ENCODE measurements around the gene PALLD. TPM values are rescaled to one million over a fixed set of nuclear protein-coding genes. Genes with fewer than 3 reads are reported as not detected.

The PALLD gene
- total RNA-seq, 6 experiments from 2014 or later = 7.7 to 81.6 (median 24.8) TPM

DNA sequence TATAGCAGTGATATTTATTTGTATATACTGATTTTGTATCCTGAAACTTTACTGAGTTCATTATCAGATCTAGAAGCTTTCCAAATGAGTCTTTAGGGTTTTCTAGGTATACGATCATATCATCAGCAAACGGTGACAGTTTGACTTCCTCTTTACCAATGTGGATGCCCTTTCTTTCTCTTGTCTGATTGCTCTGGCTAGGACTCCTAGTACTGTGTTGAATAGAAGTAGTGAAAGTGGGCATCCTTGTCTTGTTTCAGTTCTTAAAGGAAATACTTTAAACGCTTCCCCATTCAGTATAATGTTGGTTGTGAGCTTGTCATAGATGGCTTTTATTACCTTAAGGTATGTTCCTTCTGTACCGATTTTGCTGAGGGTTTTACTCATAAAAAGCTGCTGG lies 475.7 kb downstream of the PALLD start:
- WGBS (ENCODE audit: insufficient coverage, low coverage, low lambda C conversion rate, missing lambda C conversion rate) = 91% methylated on average over 4 of the region's 4 CpGs
- Histone ChIP-seq H3K4me3 (no peak overlapping the region), H3K4me1 (no peaks in the 10 kb centered on the region), H3K27ac (no peak overlapping the region), H3K9me3 (no peaks in the 10 kb centered on the region), H3K36me3 (peaks cover 0 to 9% (median 0%) of the 10 kb centered on the region in 4 donors), H3K27me3 (no peaks in the 10 kb centered on the region)
- DNase-seq (no peak), ATAC-seq (no peak)
- TF ChIP-seq, protein P1, sequence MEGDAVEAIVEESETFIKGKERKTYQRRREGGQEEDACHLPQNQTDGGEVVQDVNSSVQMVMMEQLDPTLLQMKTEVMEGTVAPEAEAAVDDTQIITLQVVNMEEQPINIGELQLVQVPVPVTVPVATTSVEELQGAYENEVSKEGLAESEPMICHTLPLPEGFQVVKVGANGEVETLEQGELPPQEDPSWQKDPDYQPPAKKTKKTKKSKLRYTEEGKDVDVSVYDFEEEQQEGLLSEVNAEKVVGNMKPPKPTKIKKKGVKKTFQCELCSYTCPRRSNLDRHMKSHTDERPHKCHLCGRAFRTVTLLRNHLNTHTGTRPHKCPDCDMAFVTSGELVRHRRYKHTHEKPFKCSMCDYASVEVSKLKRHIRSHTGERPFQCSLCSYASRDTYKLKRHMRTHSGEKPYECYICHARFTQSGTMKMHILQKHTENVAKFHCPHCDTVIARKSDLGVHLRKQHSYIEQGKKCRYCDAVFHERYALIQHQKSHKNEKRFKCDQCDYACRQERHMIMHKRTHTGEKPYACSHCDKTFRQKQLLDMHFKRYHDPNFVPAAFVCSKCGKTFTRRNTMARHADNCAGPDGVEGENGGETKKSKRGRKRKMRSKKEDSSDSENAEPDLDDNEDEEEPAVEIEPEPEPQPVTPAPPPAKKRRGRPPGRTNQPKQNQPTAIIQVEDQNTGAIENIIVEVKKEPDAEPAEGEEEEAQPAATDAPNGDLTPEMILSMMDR (IDR thresholded peaks at IDR 0.05) = no peak
- TF ChIP-seq POLR2A (IDR thresholded peaks at IDR 0.05) = no peak
- intact Hi-C loops (cut with DNase I) = no loop called here

Small RNA genes lying within 50 kb of the gene (small RNA-seq; reads per million reads assigned to genes)
- gene RF00432 (0 reads per million in 2 experiments), gene RNU6-1336P (0 reads per million in 2 experiments), gene RNU6-853P (0 reads per million in 2 experiments)

Other genes with a start within 250 kb of the PALLD start
- 10 to 100 TPM in 3 of 6 experiments, 1 to 10 TPM in 3; 5.6 to 15.8 (median 10.6) TPM for gene DDX60, start 178.3 kb upstream of the PALLD start, total RNA-seq
- gene DDX60L, start 16.6 kb upstream of the PALLD start, total RNA-seq = 10 to 100 TPM in 3 of 6 experiments, 1 to 10 TPM in 3; 6.6 to 16.6 (median 10.4) TPM

Data from right lobe of liver (tissue), 6 donors.